ENCODE results near the gene PLCB4.

Gene PLCB4

DNA sequence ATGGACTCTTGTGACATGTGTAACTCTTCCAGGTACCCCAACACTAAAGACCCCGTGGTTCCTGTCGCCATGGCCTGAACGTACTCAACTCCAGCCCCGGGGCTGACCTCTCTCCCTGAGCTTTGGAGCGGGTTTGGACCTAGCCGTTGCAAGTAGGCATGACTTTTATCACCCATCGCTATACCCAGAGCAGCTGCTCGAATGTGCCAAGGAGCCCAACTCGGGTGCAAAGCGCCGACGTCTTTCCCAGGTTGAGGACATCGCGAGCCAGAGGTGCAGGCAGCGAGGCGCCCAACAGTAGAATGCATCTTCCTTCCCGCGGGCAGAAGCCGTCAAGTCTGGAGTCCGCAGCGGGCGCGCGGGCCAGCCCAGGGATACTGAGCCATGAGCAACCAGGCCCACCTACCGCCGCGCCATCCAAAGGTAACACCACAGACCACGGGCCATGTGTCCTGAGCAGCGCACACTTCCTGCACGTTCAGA is 439.9 kb downstream of the PLCB4 start:
- no peak for DNase-seq

DNA sequence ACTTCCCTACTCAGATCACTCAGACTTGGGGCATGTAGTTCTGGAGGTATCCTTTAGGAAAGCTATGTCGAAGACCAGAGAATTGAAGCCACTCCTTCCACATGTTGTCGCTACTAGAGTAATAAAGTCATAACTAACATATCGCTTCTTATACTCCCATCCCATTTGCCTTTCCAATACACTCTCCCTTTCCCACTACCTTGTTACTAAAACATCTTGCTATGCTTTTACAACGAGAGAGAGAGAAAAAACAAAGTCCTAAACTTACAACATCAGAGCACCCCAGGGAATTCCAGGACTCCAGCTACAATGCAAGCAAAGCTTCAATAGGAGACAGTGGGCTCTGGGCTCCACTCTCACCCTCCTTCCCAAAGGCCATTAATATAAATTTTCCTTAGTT is 440.4 kb downstream of the PLCB4 start:
- no peak for DNase-seq

DNA sequence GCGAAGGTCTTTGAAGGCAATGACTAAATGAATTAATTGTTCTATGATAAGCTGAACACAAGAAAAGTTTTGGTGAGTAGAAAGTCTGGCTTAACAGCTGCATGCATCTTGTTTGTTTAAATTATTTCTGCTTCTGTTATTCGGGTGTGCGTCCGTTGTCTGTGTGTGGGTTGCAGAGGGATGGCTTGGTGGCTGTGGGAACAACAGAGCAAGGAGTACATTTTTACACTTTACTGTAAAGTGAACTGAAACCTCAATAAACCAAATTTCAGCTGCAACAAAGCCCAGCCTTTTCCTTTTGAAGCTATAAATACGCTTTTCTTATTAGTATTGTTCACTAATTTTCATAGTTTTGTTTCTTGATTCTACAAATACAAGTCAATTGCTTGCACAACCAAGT is 442.0 kb downstream of the PLCB4 start:
- DNase-seq: no peak

DNA sequence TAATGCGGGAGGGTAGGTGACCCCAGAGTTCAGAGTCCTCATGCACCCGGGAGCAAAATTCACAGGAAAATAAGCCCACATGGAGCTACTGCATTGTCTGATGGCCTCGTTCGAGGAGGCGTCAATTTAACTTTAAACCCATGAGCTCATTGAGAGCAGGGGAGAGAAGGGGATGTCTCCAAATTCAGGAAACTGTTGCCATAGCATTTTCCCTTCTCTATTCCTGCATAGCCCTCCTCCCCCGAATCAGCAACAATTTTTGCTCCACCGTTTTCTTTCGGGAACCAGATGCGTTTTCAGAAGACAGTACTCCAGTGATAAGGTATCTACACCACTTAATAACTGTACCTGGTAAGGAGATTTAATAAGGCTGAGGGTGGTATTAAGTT is 445.2 kb downstream of the PLCB4 start:
- DNase-seq: no peak

DNA sequence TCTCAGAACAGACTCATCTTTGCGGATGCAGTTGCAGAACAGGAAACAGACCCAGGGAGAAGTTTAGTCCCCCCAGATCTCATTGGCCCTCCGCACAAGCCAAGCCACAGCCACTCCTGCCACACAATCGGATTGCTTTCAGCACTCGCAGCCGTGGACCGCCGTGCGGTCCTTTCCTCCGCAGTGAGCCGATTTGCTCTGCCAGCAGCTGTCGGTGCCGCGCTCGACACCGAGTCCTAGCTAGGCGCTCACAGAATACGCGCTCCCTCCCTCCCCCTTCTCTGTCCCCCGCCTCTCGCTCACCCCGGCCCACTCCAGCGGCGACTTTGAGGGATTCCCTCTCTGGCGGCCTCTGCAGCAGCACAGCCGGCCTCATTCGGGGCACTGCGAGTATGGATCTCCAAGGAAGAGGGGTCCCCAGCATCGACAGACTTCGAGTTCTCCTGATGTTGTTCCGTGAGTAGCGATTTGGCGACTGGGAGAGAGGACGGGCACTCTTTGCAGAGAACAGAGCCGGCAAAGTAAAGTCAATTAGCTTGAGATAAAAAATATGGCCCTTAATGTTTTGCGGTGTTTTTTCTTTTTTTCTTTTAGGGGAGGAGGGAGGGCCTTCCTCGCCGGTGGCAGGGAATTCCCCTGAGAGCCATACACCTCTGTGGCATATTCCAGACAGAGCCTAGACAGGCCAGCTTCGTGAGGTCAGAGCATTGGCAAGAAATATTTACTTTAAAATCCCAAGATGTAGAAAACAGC is 445.8 kb downstream of the PLCB4 start, which contains the start of gene LAMP5:
TSS of gene LAMP5 (plus strand) at position 130 of the 753 bp plus-strand sequence. CDS start at position 393, 263 bp downstream.
- no peak for DNase-seq

DNA sequence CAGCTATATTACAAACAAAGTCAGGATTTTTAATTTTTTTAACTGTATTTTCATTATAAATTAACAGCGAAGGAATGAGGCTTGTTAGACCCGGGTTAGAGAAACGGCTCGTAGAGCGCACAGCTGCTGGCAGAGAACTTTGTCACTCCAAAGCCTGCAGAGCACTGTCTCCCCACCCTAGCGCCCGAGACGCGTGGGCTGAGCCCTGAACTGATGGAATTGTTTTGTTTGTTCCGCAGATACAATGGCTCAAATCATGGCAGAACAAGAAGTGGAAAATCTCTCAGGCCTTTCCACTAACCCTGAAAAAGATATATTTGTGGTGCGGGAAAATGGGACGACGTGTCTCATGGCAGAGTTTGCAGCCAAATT is 446.3 kb downstream of the PLCB4 start:
- DNase-seq: no peak

DNA sequence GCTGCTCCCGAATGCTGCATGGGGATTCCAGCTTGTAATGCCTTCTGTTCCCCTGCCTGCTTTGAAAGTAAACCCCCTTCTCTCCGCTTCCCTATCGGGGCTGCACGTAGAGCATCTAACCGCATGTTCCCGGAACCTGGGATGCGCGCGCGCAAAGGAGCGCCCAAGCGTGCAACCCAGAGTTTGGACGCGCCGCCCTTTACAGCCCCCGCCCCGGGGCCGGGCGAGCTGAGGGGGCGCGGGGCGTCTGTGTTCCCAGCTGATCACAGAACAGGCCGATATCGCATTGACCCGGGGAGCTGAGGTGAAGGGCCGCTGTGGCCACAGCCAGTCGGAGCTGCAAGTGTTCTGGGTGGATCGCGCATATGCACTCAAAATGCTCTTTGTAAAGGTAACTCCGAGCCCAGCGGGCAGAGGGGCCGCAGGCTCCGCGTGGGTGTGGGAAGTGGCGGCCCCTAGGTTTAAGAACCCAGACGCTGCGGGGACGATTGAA is 446.9 kb downstream of the PLCB4 start:
- no peak for DNase-seq

DNA sequence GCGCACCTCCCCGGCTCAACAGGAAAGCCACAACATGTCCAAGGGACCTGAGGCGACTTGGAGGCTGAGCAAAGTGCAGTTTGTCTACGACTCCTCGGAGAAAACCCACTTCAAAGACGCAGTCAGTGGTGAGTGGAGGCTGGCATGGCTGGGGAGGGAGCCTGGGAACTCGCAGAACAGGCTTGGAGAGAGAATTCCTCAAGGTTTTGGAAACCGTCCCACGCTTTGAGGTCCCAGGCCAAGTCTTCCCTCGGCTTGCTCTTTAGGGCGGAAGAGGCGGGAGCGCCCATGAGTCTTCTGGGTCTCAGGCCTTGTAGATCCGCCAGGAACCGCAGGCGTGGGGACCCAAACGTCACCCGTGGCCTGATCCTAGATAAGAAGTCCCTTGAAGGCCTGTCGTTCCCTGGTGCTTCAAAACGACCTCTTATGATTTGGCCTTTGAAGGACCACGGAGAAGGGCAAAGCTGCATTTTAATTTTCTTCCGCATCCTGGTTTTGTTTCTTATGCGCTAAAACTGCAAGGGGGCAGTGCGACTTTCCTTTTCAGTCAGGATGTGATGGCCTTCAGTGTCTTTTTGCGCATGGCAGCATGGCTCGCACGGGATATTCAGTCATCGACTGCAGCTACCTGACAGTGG is 447.5 kb downstream of the PLCB4 start:
- DNase-seq: no peak

DNA sequence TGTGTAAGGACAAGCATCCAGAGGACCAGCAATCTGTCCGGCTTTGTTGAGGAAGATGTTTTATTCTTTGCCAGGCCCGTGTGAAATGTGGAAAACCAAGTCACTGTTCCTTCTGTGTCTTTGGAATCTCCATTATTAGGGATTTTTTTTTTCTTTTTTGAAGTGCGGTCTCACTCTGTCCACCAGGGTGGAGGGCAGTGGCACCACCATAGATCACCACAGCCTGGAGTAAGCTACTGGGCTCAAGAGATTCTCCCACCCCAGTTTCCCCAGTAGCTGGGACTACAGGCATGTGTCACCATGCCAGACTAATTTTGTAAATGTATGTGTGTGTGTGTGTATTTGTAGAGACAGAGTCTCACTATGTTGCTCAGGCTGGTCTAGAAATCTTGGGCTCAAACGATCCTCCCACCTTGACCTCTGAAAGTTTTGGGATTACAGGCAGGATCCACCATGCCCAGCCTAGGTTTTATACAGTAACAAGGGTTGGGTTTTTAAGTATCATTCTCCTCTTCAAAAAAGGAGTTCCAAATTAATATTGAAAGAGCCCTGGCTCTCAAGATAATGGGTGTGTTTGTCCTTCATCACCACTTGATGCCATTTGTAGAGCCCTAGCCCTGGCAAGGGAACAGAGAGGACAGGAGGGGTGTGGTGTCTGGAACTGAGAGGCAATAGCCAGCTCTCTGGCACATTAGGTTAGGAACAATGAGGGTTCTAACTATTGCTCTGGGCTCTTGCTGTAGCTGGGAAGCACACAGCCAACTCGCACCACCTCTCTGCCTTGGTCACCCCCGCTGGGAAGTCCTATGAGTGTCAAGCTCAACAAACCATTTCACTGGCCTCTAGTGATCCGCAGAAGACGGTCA is 448.6 kb downstream of the PLCB4 start:
- DNase-seq: no peak

DNA sequence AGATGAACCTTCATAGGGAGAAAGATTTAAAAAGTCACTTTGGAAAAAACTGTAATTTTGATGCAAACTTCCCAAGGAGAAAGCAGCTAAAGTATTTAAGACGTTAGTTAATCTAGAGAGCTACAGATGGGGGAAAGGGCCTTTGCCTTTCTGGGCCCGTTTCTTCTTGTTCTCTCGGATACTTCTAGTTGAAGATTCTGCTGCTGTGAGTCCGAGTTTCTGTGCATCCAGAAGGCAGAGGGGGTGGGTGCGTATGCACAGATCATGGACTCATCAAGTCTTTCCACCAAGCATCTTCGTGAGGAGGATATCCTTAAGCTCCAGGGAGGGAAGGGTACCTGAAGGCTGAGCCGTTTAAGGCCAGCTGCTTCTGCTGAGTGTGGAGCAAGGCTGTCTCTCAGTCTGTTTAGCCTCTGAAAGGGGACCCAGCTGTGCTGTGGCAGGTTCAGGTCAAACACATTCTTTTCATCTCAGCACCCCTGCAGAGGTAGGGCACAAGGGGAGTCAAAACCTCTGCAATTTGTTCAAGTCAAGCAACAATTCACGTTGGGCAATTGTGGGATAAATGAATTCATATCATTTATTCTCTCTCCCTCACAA is 449.8 kb downstream of the PLCB4 start:
- no peak for DNase-seq

DNA sequence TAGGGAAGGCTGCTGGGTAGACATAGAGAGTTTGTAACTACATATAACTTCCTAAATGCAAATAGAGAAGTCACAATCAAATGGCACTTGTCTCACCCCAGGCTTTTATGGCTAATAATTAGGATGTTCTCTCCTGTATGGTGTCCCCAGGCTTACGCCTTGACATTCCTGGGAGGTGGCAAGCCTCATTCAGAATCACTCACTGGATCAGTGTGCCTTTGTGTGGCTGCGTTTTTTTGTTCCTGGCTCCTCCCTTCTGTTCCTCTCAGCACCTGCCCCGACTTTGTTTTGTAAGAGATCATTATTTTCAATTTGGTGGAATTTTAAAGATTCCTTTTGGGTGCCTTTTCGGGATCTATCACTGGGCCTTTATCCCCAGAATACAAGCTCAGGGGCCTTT is 451.2 kb downstream of the PLCB4 start:
- no peak for DNase-seq

DNA sequence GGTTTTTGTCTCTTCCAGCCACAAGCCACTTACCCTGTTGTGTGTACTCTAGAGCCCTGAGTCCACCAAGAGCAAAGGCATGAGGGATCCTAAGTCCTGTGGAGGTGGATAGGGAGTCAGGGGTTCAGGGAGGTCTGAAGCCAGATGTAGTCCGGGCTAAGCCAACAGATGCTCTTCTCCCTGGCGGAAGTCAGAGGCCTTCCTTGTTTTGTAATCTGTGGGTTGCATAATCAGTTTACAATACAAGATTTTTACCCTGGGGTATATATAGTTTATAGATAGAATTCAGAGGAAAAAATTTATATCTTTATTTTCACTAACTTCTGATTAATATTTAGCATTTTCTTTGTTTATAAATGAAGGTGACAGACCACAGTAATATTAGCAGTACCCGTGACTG is 454.7 kb downstream of the PLCB4 start:
- DNase-seq: no peak

Data from activated CD8-positive, alpha-beta memory T cell treated with anti-CD3 and anti-CD28 coated beads for 24 hours (primary cell).